T-helper 1 cell (primary cell): ENCODE data around the gene UBAC2.

Source experiments
- DNase-seq, 5 donors: peaks; one replicate each; pipeline ENCODE4 v3.0.0-alpha.2; 2012 to 2020

Gene UBAC2

GRCh38 chr13:99297331-99297730, 96.7 kb downstream of the UBAC2 start:
- no peak for DNase-seq

DNA sequence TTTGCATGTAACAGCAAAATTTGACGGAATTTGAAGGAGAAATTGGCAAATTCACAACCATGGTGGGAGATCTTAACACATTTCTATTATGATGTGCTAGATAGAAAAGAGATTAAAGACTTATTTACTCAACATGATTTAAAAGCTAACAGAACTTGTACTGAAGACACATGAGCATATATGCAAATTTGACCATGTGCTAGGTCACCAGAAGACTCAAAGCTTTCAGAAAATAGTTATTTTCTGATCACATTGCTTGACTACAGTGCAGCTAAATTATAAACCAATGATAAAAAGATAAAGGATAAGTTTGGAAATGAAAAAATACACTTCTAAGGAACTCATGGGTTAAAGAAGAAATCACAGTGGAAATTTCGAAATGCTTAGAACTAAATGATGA, 97.4 kb downstream of the UBAC2 start:
- DNase-seq: no peak

DNA sequence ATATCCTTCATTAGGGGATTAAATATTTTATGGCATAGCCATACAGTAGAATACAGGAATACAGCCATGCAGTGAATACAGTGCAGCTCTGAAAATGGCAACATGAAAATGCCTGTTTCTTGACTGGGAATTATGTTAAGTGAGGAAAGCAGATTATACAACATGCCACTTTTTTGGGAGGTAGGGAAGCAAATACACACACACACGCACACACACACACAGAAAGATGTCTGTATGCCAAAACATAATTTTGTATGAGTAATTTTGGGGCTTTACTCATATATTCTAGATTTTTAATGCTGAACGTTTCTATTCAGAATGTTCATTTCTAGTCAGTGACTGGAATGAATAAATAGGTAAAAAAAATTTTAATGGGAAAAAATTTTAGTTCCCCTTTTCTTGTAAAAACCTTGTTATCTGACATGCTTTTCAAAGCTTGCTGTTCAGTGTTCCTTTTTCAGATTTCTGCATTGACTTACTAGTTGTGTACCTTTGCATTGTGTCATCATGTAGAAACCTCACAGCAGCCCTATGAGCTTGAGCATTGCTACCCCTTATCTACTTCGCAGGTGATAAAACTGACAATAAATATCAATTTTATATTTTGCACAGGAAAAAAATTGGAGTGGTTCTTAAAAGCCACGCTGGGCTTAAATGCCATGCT, 98.7 kb downstream of the UBAC2 start:
- DNase-seq: no peak

- no peak for DNase-seq
Observed at GRCh38 chr13:99299920-99300341, 99.3 kb downstream of the UBAC2 start.

DNA sequence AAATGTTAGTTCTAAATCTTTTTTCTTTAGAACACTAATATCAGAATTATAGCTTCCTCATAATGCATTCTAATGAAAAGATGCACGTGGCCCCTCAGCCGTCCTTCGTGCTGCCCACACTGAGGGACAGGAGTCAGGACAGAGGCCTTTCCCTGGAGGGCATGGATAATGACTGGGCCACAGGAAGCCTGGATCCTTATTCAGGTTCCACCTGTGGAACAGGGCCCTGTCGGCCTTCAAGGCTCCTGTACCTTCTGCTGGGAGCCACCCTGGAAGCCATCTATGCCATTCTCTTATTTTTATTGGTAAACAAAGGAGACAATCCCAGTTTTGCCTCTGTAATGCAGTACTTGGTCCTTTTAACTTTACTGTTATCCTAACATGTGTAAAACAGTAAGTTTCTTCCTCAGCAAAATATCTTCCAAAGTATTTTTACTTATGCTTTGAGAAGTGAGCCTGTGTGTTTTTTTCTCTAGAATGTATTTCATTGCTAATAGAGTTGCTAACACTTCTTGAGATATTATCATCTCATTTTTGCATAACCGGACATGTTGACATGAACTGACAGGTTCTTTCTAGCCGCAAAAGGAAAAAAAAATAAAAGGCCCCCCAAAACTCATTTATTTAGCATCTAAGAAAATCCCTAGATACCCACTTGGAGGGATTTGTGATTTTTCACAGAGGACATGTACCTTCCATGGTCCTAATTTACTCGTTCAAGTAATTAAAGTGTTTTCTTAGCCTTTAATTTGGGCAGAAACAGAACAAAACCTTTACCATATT, 100.6 kb downstream of the UBAC2 start:
- DNase-seq: no peak

- DNase-seq: no peak
Observed at GRCh38 chr13:99301913-99302636, 101.4 kb downstream of the UBAC2 start.

- DNase-seq: no peak
Observed at GRCh38 chr13:99302637-99303505, 102.2 kb downstream of the UBAC2 start.

DNA sequence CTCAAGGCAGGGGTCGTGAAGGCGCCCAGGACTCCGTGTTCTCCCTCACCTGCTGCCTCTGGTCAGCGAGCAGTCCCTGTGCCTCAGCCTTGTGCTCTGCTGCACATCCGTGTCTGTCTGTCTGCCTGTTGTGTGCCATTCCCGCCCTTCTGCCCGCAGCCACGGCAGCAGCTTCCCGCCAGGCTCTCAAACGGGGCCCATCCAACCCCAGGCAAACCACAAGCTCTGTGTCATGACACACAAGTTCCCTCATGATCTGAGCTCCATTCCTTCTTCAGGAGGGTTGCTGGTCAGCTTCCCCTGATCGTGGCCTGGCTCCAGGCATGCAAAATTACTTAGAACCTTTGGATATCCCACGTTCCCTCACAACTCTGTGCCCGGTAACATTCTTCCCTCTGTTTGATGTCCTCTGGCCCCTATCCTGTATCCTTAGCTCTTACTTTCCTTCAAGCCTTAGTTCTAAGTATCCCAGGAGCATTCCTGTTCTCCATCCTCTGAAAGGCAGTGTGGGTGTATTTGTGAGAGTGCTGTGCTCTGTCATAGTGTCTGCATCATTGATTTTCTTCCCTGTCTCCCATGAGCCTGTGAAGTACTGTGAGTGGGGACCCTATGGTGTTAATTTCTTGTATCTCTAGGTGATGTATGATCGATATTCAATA, 103.3 kb downstream of the UBAC2 start:
- DNase-seq: peak in 4 of 5 donors; percentile 41 to 62 (median 45)

DNA sequence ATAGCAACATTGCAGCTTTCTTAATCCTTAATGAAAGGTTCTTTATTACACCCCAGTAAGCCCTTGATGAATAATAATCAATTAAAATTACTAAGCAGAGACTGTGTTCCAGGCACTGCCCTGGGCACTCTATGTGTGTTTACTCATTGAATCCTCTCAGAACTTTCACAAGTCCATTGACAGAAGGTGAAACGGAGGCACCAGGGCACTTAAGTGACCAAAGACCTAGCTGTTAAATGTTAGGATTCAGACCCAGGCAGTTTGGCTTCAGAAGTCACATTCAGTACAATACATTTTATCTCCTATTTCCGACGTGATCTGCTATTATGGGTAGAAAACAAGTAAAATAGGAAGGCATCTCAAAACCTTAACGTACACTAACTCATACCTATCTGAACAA, 103.9 kb downstream of the UBAC2 start:
- no peak for DNase-seq

DNA sequence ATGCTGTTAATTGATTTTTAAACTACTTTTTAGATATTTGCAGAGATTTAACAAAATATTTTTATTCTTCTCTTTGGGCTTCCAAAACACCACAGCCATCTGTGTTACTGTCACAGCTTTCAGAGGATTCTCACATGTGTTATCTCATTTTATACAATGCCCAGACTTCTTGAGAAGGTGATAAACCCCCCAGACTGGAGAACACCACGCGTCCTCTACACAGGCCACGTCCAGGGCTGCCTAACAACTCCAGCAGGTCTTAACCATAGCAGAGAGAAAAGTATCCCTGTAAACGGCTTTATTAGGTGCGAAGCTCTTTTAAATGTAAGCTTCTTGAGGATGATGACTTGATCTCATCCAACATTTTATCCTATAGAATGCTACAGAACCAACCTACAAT, 104.5 kb downstream of the UBAC2 start:
- no peak for DNase-seq

GRCh38 chr13:99305566-99305965, 104.9 kb downstream of the UBAC2 start:
- no peak for DNase-seq

DNA sequence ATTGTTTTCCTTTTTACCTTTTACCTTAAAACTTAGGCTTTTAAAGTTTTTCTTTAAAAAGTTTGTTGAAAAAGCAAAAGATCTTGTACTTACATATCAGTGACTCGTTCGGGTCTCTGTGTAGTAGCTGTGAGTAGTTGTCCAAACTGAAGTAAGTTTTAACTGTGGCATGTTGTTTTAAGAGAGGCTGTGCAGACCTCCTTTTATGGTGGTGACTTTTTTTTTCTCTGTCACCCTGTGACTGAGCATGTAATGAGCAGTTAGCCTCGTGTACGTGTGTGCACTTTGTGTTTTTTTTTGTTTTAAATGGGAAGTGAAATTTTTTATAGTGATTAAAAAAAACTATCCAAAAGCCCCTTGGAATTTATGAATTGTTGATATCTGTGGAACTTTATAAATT, 106.6 kb downstream of the UBAC2 start, which contains the start of gene GPR183:
TSS of gene GPR183 (minus strand) at position 153 of the 400 bp plus-strand sequence. CDS start 11,254 bp downstream, outside the sequence.
- peak in 2 of 5 donors; percentile 28 to 87 for DNase-seq

GRCh38 chr13:99307648-99308339, 107.1 kb downstream of the UBAC2 start:
- DNase-seq: peak in 2 of 5 donors; percentile 28 to 82

DNA sequence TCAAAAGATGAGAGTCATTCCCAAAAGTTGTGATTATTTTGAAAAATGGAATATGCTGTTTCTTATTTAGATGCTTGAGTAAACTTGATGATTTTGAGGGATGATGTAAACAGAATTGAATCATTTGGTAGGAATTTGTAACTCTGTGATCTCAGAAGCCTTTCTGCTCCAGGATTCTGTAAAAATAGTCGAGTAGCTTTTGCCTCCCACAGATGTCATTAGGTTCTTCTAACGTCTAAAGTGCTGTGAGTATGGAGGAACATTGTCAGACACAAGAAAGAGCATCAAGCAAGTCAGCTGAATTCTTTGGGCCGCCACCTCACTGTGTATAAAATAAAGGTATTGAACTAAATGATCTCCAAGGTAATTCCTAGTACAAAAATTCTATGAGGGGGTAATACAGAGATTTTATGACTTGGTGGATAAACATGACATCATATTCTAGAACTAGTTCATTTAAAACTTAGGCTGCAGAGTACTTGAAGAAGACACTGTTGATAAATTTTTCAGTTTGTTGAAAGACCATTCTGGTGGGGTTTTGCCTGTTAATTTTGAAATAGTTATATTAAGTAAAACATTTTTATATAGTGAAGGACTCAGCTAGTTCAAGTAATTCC, 107.9 kb downstream of the UBAC2 start:
- DNase-seq: no peak

GRCh38 chr13:99310382-99311031, 109.9 kb downstream of the UBAC2 start:
- DNase-seq: no peak

GRCh38 chr13:99311137-99311536, 110.5 kb downstream of the UBAC2 start:
- DNase-seq: no peak

GRCh38 chr13:99311748-99312492, 111.3 kb downstream of the UBAC2 start:
- DNase-seq: no peak

DNA sequence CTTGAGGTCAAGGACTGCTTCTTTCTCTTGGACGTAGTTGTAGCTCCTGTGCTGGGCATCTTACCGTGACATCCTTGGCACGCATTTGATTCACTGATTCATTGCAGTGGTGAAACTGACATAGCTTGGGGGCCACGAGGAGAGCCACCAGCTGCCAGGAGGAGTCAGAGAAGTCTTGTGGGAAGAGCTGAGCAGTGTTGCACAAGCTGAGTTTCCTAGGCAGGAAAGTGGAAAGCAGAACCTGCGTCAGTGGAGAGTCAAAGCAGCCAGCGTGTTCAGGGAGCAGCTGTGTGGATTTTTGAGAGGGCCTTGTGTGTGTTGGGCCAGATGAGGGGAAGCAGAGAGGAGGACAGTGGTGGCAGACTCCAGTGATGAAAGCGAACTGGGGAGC, 111.8 kb downstream of the UBAC2 start:
- no peak for DNase-seq

GRCh38 chr13:99313501-99313900, 112.8 kb downstream of the UBAC2 start:
- DNase-seq: no peak

DNA sequence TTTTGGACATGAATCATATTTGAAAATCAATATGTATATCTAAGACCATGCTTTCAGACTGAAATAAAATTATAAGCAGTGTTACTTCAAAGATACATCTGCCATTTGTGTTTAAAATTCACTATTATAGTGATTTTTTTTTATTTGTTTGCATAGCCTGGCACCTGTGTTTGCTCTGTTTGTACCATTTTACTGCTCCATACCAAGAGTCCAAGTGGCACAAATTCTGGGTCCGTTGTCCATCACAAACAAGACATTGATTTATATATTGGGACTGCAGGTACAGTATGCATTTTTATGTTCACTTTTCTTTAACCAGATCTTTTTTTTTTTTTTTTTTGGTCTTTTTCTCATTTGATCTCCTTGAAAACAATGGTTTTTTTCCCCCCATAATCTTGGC, 113.3 kb downstream of the UBAC2 start:
- no peak for DNase-seq
